ENCODE measurements around the gene TAB2.

DNA sequence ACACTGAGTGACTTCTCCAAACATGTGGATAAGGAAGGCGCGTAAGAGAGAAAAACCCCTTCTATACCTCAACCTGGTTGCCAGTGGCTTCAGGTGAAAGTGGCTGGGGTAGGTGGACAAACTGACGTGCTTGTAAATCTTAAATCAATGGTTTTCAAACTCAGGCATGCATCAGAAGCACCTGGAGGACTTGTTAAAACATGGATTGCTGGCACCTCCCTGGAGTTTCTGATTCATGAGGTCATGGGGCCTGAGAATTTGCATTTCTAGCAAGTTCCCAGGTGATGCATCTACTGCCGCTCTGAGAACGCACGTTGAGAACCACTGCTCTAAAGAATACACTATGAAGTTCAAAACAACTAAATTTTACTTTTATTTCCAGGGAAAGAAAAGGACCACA is 31.9 kb upstream of the TAB2 start:
- no peak for TF ChIP-seq TAF1 (IDR thresholded peaks at IDR 0.05; ENCODE audit: low read depth, low read length)
- TF ChIP-seq RFX5 (IDR thresholded peaks at IDR 0.05; ENCODE audit: borderline replicate concordance, low read depth, low read length) = no peak
- TF ChIP-seq CHD1 (IDR thresholded peaks at IDR 0.05; ENCODE audit: low read depth, low read length) = no peak
- TF ChIP-seq, protein P1, sequence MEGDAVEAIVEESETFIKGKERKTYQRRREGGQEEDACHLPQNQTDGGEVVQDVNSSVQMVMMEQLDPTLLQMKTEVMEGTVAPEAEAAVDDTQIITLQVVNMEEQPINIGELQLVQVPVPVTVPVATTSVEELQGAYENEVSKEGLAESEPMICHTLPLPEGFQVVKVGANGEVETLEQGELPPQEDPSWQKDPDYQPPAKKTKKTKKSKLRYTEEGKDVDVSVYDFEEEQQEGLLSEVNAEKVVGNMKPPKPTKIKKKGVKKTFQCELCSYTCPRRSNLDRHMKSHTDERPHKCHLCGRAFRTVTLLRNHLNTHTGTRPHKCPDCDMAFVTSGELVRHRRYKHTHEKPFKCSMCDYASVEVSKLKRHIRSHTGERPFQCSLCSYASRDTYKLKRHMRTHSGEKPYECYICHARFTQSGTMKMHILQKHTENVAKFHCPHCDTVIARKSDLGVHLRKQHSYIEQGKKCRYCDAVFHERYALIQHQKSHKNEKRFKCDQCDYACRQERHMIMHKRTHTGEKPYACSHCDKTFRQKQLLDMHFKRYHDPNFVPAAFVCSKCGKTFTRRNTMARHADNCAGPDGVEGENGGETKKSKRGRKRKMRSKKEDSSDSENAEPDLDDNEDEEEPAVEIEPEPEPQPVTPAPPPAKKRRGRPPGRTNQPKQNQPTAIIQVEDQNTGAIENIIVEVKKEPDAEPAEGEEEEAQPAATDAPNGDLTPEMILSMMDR (IDR thresholded peaks at IDR 0.05; ENCODE audit: control extremely low read depth in 1 of 3, insufficient read depth in 1 of 3, low read depth in 1 of 3, low read length in 3 of 3) = no peak
- TF ChIP-seq, protein P2, sequence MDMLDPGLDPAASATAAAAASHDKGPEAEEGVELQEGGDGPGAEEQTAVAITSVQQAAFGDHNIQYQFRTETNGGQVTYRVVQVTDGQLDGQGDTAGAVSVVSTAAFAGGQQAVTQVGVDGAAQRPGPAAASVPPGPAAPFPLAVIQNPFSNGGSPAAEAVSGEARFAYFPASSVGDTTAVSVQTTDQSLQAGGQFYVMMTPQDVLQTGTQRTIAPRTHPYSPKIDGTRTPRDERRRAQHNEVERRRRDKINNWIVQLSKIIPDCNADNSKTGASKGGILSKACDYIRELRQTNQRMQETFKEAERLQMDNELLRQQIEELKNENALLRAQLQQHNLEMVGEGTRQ (IDR thresholded peaks at IDR 0.05; ENCODE audit: low read length) = no peak
- no peak for TF ChIP-seq MAFK (IDR thresholded peaks at IDR 0.05; ENCODE audit: low read depth, low read length)
- TF ChIP-seq POLR2A (IDR thresholded peaks at IDR 0.05; ENCODE audit: control extremely low read depth in 1 of 2, low read depth in 2 of 2, low read length in 2 of 2) = no peak
- no peak for TF ChIP-seq PHF8 (conservative IDR thresholded peaks at IDR 0.05; ENCODE audit: low read depth, low read length)
- TF ChIP-seq CBX5 (IDR thresholded peaks at IDR 0.05; ENCODE audit: low read depth, low read length) = no peak
- no peak for TF ChIP-seq SP2 (IDR thresholded peaks at IDR 0.05; ENCODE audit: low read length)
- TF ChIP-seq EZH2 (IDR thresholded peaks at IDR 0.05; ENCODE audit: low read depth, low read length, severe bottlenecking) = no peak
- TF ChIP-seq TEAD4 (IDR thresholded peaks at IDR 0.05; ENCODE audit: low read depth, low read length) = no peak
- TF ChIP-seq RAD21 (IDR thresholded peaks at IDR 0.05 in 1 of 2, conservative IDR thresholded peaks at IDR 0.05 in 1 of 2; ENCODE audit: low read depth in 2 of 2, low read length in 2 of 2) = no peak
